Stimulated activated naive B cell treated with anti-CD40 and anti-IgM and Interleukin-4, amounts not matched to agents 10 μg/mL and 1 μg/mL and 100 μg/mL, for 72 hours (primary cell): ENCODE measurements around the gene DUOX1.
A peak's percentile ranks its signal among the peaks of the same experiment; 100 is the strongest.
"Not testable (repeated sequence)": the region's sequence is repeated elsewhere in the genome, so short reads cannot be mapped to it uniquely, and the experiment has no call there.

Experiments used
- ATAC-seq, 2 donors: fragments of 150-1000 bp; cut with Tn5 transposase; replicated peaks; 2 replicates each; pipeline ENCODE4 v1.10.0; 2021; ENCODE audit warnings: moderate library complexity in 1 of 2
- DNase-seq: peaks from one replicate; pipeline ENCODE4 v3.0.0; 2021
- H3K27ac Mint-ChIP-seq: one replicate; pipeline ENCODE4 v1.8.0; 2022; ENCODE audit warnings: mild to moderate bottlenecking, mixed read lengths
- H3K27me3 Mint-ChIP-seq, 2 donors: one replicate each; pipeline ENCODE4 v1.8.0; 2022; ENCODE audit warnings: mixed read lengths in 2 of 2
- H3K36me3 Mint-ChIP-seq, 2 donors: one replicate each; pipeline ENCODE4 v1.8.0; 2022; ENCODE audit warnings: mixed read lengths in 2 of 2, mild to moderate bottlenecking in 1 of 2
- H3K4me1 Mint-ChIP-seq, 2 donors: one replicate each; pipeline ENCODE4 v1.8.0; 2022; ENCODE audit warnings: mixed read lengths in 2 of 2, mild to moderate bottlenecking in 1 of 2
- H3K4me3 Mint-ChIP-seq, 2 donors: one replicate each; pipeline ENCODE4 v1.8.0; 2022; ENCODE audit warnings: mild to moderate bottlenecking in 2 of 2, mixed read lengths in 2 of 2, moderate library complexity in 1 of 2
- H3K9me3 Mint-ChIP-seq, 2 donors: one replicate each; pipeline ENCODE4 v1.8.0; 2022; ENCODE audit warnings: mixed read lengths in 2 of 2, mild to moderate bottlenecking in 1 of 2

The DUOX1 gene

DNA sequence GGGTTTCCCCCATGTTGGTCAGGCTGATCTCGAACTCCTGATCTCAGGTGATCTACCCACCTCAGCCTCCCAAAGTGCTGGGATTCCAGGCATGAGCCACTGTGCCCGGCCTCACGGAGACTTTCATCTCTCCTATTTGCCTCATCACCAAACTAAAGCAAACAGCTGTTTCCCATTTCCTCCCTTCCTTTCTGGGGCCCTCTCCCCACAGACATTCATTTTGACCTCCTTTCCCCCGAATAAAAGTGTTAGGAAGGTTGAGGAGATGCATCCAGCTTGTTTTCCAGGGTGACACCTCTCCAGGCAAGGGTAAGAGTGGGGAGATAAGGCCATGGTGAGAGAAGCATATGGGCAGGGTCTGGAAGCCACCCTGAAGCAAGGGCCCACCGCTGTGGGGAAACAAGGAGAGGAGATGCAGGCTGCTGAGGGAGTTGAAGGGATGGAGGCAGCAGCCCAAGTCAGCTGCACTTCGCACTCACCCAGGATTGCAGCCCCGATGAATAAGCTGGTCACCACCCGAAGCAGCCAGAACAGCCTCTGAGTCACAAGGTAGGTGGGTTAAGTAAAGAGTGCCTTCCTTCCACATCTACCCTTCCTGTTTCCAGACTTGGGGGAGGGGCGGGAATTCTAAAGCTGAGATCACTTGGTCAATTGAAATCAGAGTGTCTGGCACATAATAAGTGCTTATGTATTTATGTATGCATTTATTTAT, 7.9 kb upstream of the DUOX1 start:
- Mint-ChIP-seq H3K36me3 (no peaks in the 10 kb centered on the region), H3K9me3 (no peaks in the 10 kb centered on the region), H3K4me1 (peaks cover 12 to 16% of the 10 kb centered on the region in 2 donors), H3K27me3 (peaks cover 52 to 61% of the 10 kb centered on the region in 2 donors), H3K27ac (no peak overlapping the region), H3K4me3 (no peak overlapping the region)
- DNase-seq (no peak), ATAC-seq (no peak)

- ATAC-seq (no peak), DNase-seq (no peak)
- H3K9me3 Mint-ChIP-seq = no peaks in the 10 kb centered on the region
- H3K4me1 Mint-ChIP-seq = peaks cover 6 to 8% of the 10 kb centered on the region in 2 donors
- H3K27me3 Mint-ChIP-seq = peaks cover 48 to 57% of the 10 kb centered on the region in 2 donors
- H3K27ac Mint-ChIP-seq = no peak overlapping the region
- H3K36me3 Mint-ChIP-seq = no peaks in the 10 kb centered on the region
- H3K4me3 Mint-ChIP-seq = no peak overlapping the region
Observed at GRCh38 chr15:45122719-45123118, 7.1 kb upstream of the DUOX1 start.

DNA sequence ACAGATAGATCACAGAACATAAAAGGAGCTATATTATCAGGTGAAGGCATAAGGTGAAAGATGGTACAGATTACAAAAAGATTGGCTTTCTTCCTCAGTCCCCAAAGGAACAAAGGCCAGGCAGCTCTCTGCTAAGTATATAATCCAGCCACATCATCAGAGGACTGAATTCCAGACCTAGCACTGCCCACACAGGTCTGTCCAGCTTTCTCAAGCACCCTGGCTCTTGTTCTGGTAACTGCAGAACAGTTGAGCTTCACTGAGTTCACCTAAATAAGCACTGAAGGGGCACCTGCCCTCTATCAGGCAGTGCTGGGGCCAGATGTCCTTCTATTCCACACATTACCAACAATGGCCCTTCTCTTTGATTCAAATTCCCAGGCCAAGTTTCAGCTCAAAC, 6.4 kb upstream of the DUOX1 start:
- no peaks in the 10 kb centered on the region for H3K36me3 Mint-ChIP-seq
- no peak for ATAC-seq
- peaks cover 48 to 57% of the 10 kb centered on the region in 2 donors for H3K27me3 Mint-ChIP-seq

GRCh38 chr15:45126535-45127158, 3.1 kb upstream of the DUOX1 start:
- no peak overlapping the region for H3K4me3 Mint-ChIP-seq
- ATAC-seq (peak; percentile 61), DNase-seq (no peak)
- H3K4me1 Mint-ChIP-seq = peaks cover 2 to 5% of the 10 kb centered on the region in 2 donors
- no peaks in the 10 kb centered on the region for H3K36me3 Mint-ChIP-seq
- no peaks in the 10 kb centered on the region for H3K9me3 Mint-ChIP-seq
- no peak overlapping the region for H3K27ac Mint-ChIP-seq
- H3K27me3 Mint-ChIP-seq = peaks cover 51 to 61% of the 10 kb centered on the region in 2 donors

More for the DNA sequence above, 6.4 kb upstream of the DUOX1 start:
- Mint-ChIP-seq H3K4me1 (peaks cover under 1% of the 10 kb centered on the region in 2 donors), H3K9me3 (no peaks in the 10 kb centered on the region), H3K27ac (no peak overlapping the region), H3K4me3 (no peak overlapping the region)
- no peak for DNase-seq

DNA sequence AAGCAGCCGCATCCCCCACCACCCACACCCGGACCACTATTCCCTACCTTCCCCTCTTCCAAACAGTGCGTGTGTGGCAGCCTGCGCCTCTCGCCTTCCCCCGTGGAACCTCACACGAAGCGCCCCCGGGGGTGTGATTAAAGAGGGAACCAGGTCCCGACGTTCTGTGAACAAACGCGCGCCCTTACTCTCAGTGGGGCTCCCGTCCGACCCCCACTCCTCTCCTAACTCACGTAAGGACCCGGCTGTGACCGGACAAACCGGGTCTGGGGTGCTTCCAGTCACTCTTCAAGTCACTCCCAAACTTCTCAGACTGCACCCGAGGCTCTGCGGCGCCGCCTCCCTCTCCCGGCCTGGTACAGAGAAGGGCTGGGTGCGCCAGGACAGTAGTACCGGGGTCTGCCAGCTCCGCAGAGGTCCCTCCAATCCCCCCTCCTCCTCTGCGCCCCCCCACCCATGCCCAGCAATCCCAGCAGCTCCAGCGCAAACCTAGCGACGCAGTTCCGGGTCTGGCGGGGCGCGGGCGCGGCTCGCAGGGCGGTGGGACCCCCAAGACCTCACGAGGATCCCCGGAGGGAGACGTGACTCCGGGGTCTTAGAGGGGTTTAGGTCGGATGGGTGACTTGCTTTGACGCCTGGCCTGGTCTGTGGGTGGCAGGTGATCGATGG, 689 bp upstream of the DUOX1 start:
- Mint-ChIP-seq H3K27me3 (peaks cover 66 to 72% of the 10 kb centered on the region in 2 donors), H3K4me3 (peak overlapping the region in 1 of 2 donors; percentile 12)

DNA sequence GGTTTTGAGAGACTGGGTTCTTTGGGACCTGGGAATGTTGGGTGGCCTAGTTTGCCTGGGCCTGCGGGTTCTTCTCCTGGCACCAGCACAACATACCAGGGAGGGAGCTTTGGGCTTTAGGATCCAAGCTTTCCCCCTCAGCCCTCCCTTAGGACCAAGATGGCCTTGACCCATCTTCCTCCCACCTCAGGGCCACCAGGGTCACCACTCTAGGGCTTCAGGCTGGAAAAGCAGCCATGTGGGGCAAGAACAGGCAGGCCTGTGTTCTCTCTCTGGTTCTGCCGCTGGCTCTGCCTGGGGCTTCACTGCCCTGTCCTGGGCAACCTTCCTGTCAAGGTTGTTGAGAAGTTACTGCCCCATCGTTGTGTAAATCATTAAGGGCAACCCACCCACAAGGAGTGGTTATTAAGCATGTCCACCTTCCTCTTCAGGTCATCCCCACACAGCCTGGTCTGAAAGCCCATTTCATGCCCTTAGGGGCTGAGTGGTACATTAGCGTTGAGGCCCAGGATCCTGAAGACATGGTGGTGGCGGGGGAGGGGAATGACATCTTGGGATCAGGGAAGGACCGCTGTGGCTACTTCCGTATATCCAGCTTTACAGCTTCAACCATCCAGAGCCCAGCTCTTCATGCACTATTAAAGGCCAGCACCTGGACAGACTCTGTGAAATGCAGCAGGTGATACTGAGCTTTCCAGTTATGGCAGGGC, 652 bp downstream of the DUOX1 start:
- H3K9me3 Mint-ChIP-seq = no peaks in the 10 kb centered on the region
- ATAC-seq (no peak), DNase-seq (no peak)
- no peaks in the 10 kb centered on the region for H3K36me3 Mint-ChIP-seq
- H3K27ac Mint-ChIP-seq = no peak overlapping the region
- H3K4me3 Mint-ChIP-seq = peak overlapping the region; percentile 26 to 31
- peaks cover 67 to 74% of the 10 kb centered on the region in 2 donors for H3K27me3 Mint-ChIP-seq
- peaks cover 2 to 5% of the 10 kb centered on the region in 2 donors for H3K4me1 Mint-ChIP-seq

More for the DNA sequence above, 689 bp upstream of the DUOX1 start:
- Mint-ChIP-seq H3K4me1 (peaks cover 2 to 5% of the 10 kb centered on the region in 2 donors), H3K36me3 (no peaks in the 10 kb centered on the region), H3K27ac (no peak overlapping the region), H3K9me3 (no peaks in the 10 kb centered on the region)
- ATAC-seq (no peak), DNase-seq (no peak)

GRCh38 chr15:45131510-45131909, 1.7 kb downstream of the DUOX1 start:
- Mint-ChIP-seq H3K36me3 (no peaks in the 10 kb centered on the region), H3K27me3 (peaks cover 62 to 69% of the 10 kb centered on the region in 2 donors)
- no peak for ATAC-seq

DNA sequence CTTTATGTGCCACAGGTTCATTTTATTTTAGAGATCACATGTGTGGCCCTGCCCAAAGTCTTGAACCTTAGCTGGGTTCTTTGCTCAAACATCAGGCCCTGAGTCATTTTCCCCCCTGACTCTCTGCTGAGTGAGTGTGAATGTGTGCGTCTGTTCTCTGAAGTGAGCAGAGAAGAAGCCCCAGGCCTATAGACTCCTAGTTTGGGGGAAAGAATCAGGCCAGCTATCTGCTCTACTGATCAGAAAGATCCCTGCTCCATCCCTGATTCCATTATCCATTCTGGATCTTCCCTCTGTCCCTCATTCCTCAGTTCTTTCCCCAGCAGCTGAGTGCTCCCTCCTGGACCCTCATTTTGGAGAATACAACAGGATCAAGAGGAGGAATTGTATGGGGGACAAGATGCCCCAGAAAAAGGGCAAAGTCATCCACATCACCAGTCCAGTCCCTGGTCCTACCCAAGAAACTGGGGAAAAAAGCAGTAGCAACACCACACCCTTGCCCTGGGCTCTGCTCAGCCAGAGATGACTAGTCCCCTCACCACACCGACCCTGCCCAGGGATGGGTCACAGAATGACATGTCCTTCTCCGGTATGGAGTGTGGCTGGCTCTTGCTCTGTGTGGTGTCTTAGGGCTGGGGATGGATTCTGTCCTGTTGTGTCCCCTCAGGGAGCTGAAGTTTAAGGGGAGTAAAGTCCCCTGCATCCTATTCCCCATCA, 3.2 kb downstream of the DUOX1 start:
- Mint-ChIP-seq H3K4me1 (peaks cover 6 to 12% of the 10 kb centered on the region in 2 donors), H3K27me3 (peaks cover 64 to 72% of the 10 kb centered on the region in 2 donors), H3K27ac (no peak overlapping the region)

More at GRCh38 chr15:45131510-45131909, 1.7 kb downstream of the DUOX1 start:
- Mint-ChIP-seq H3K27ac (no peak overlapping the region), H3K9me3 (no peaks in the 10 kb centered on the region), H3K4me1 (peaks cover 6 to 10% of the 10 kb centered on the region in 2 donors), H3K4me3 (no peak overlapping the region)
- no peak for DNase-seq

GRCh38 chr15:45133561-45133920, 3.7 kb downstream of the DUOX1 start:
- Mint-ChIP-seq H3K9me3 (no peaks in the 10 kb centered on the region), H3K27me3 (peaks cover 64 to 72% of the 10 kb centered on the region in 2 donors), H3K36me3 (no peaks in the 10 kb centered on the region), H3K4me1 (peaks cover 6 to 12% of the 10 kb centered on the region in 2 donors), H3K4me3 (no peak overlapping the region), H3K27ac (no peak overlapping the region)
- ATAC-seq (no peak), DNase-seq (no peak)

More for the DNA sequence above, 3.2 kb downstream of the DUOX1 start:
- Mint-ChIP-seq H3K36me3 (no peaks in the 10 kb centered on the region), H3K4me3 (no peak overlapping the region), H3K9me3 (no peaks in the 10 kb centered on the region)
- DNase-seq = no peak
- ATAC-seq = no peak

GRCh38 chr15:45134046-45134445, 4.3 kb downstream of the DUOX1 start:
- peaks cover 6 to 8% of the 10 kb centered on the region in 2 donors for H3K4me1 Mint-ChIP-seq
- ATAC-seq = no peak
- H3K27ac Mint-ChIP-seq = no peak overlapping the region
- H3K36me3 Mint-ChIP-seq = no peaks in the 10 kb centered on the region
- no peak for DNase-seq
- H3K4me3 Mint-ChIP-seq = peak overlapping the region; percentile 22 to 27
- no peaks in the 10 kb centered on the region for H3K9me3 Mint-ChIP-seq
- H3K27me3 Mint-ChIP-seq = peaks cover 60 to 68% of the 10 kb centered on the region in 2 donors

GRCh38 chr15:45134682-45135604, 5.1 kb downstream of the DUOX1 start:
- DNase-seq (no peak), ATAC-seq (peak; percentile 44 to 53)
- Mint-ChIP-seq H3K4me3 (peak overlapping the region; percentile 64), H3K27me3 (peaks cover 53 to 66% of the 10 kb centered on the region in 2 donors), H3K9me3 (no peaks in the 10 kb centered on the region), H3K27ac (no peak overlapping the region), H3K36me3 (no peaks in the 10 kb centered on the region), H3K4me1 (peaks cover 6% of the 10 kb centered on the region in 2 donors)

GRCh38 chr15:45135705-45136377, 6.0 kb downstream of the DUOX1 start:
- peaks cover 46 to 60% of the 10 kb centered on the region in 2 donors for H3K27me3 Mint-ChIP-seq
- not testable (repeated sequence) for H3K9me3 Mint-ChIP-seq, H3K36me3 Mint-ChIP-seq, H3K27ac Mint-ChIP-seq, H3K4me1 Mint-ChIP-seq, ATAC-seq, DNase-seq
- H3K4me3 Mint-ChIP-seq = peak overlapping the region in 1 of 2 donors; percentile 4
